Measurements from ENCODE around the gene UBE2N. TPM values are rescaled to one million over a fixed set of nuclear protein-coding genes. Genes with fewer than 3 reads are reported as not detected.
A peak's percentile ranks its signal among the peaks of the same experiment; 100 is the strongest.

The UBE2N gene, protein sequence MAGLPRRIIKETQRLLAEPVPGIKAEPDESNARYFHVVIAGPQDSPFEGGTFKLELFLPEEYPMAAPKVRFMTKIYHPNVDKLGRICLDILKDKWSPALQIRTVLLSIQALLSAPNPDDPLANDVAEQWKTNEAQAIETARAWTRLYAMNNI
- 273 TPM for polyA plus RNA-seq (2012; ENCODE audit: missing spikeins)

DNA sequence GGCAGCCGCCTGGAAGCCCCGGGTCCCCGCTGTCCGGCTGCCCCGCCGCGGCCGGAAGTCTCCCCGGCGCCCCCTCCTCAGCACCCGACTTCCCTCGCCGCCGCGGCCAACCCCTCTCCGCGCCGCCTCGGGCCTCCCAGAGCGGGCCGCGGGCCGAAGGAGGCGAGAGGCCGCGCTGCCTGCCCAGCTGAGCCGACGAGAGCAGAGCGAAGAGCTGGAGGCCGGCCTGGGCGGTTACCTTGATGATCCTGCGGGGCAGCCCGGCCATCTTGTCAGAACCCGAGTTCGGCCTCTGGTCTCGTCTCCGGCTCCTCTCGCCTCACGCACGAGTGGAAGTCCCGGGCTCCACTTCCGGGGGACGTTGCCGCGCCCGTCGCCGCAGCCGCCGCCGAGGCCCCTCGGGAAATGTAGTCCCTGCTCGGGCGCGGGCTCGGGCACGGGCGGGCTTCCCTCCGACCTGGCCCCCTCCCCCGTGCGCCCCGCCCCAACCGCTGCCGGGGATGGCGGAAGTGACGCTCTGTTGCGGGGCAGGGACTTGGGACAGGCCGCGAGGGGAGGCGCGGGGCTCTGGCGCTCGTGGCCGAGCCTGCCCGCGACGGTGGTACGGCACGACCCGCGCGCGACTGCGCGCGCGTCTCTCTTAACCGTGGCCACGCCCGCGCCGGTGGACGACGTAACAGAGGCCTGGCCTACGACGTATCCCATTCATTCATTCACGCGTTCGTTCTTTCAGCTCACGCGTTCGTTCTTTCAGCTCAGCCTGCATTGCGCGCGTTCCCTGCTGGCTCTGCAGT lies at the start of gene UBE2N:
Gene UBE2N, minus strand, starts transcription at position 331 of the 794 bp plus-strand sequence. Its CDS starts 63 bp downstream, at position 268.
- peak; percentile 78 for DNase-seq (ENCODE audit: insufficient read length)
- TF ChIP-seq POLR2A (IDR thresholded peaks at IDR 0.05; ENCODE audit: low read depth, low read length): peak; percentile 89
- peak; percentile 73 for TF ChIP-seq POLR2AphosphoS5 (IDR thresholded peaks at IDR 0.05; ENCODE audit: low read depth, low read length)
- peak; percentile 67; the same call in 1 of the 2 replicates for TF ChIP-seq TAF1 (IDR thresholded peaks at IDR 0.05; ENCODE audit: borderline replicate concordance, low read depth, low read length)
- FAIRE-seq: peak; percentile 95

DNA sequence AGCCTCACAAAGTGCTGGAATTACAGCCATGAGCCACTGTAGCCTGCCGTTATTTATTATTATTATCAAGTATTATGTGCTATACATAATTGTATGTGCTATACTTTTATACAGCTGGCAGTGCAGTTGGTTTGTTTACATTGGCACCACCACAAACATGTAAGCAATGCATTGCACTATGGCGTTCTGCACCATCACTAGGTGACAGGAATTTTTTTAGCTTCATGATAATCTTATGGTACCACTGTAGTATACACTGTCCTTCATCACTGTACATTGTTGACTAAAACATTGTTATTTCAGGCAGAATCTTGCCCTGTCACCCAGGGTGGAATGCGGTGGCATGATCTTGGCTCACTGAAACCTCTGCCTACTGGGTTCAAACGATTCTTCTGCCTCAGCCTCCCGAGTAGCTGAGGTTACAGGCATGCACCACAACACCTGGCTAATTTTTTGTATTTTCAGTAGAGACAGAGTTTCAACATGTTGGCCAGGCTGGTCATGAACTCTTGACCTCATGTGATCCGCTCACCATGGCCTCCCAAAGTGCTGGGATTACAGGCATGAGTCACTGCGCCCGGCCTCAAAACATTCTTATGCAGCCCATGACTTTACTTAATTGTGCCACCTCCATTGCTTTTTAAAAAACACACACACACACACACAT lies 42.7 kb upstream of the UBE2N start:
- no peak for FAIRE-seq
- no peak for TF ChIP-seq POLR2AphosphoS5 (IDR thresholded peaks at IDR 0.05; ENCODE audit: low read depth, low read length)
- TF ChIP-seq TAF1 (IDR thresholded peaks at IDR 0.05; ENCODE audit: borderline replicate concordance, low read depth, low read length): no peak
- no peak for TF ChIP-seq POLR2A (IDR thresholded peaks at IDR 0.05; ENCODE audit: low read depth, low read length)
- no peak for DNase-seq (ENCODE audit: insufficient read length)

DNA sequence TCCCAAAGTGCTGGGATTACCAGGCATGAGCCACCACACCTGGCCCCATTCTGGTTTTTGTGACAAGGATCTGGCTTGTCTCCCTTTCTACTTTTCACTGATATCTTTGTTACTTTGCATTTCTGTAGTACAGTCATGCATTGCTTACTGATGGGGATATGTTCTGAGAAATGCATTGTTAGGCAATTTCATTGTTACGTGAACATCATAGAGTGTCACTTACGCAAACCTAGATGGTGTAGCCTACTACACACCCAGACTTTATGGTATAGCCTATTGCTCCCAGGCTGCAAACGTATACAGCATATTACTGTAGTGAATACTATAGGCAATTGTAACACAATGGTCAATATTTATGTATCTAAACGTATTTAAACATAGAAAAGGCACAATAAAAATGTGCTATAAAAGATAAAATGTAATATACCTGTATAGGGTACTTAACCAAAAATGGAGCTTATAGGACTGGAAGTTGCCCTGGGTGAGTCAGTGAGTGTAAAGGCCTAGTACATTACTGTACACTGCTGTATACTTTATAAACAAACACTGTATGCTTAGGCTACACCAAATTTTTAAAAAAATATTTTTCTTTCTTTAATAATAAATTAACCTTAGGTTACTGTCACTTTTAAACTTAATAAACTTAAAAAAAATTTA lies 41.5 kb upstream of the UBE2N start:
- no peak for TF ChIP-seq TAF1 (IDR thresholded peaks at IDR 0.05; ENCODE audit: borderline replicate concordance, low read depth, low read length)
- TF ChIP-seq POLR2AphosphoS5 (IDR thresholded peaks at IDR 0.05; ENCODE audit: low read depth, low read length): no peak
- TF ChIP-seq POLR2A (IDR thresholded peaks at IDR 0.05; ENCODE audit: low read depth, low read length): no peak
- FAIRE-seq: no peak

DNA sequence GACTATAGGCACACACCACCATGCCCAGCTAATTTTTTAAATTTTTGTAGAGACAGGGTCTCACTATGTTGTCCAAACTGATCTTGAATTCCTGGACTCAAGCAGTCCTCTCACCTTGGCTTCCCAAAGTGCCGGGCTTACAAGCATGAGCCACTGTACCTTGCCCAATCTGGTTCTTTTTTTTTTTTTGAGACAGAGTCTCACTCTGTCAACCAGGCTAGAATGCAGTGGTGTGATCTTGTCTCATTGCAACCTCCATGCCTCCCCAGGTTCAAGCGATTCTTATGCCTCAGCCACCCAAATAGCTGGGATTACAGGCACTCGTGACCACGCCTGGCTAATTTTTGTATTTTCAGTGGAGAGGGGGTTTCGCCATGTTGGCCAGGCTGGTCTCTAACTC lies 41.0 kb upstream of the UBE2N start:
- no peak for TF ChIP-seq POLR2AphosphoS5 (IDR thresholded peaks at IDR 0.05; ENCODE audit: low read depth, low read length)
- TF ChIP-seq TAF1 (IDR thresholded peaks at IDR 0.05; ENCODE audit: borderline replicate concordance, low read depth, low read length): no peak
- no peak for TF ChIP-seq POLR2A (IDR thresholded peaks at IDR 0.05; ENCODE audit: low read depth, low read length)
- FAIRE-seq (no peak), DNase-seq (ENCODE audit: insufficient read length) (no peak)

More for the DNA sequence above, 41.5 kb upstream of the UBE2N start:
- DNase-seq (ENCODE audit: insufficient read length): no peak

DNA sequence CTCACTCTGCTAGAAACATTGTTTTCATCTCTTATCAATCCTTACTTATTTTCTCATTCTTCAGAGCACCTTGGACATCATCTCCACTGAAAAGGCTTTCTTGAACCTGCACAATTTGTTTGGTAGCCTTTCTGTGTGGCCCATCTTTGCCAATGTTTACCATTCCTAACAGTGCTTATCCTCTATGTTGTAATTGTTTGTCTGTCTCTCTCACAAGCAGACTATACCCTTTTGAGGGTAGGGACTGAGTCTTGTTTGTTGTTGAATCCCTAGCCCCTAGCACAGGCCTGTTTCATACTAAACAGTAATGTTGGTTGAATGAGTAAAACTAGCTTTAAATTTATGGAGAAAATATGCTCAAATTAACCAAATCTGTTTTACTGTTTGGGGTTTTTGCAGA lies 34.8 kb upstream of the UBE2N start:
- FAIRE-seq (peak; percentile 17), DNase-seq (ENCODE audit: insufficient read length) (no peak)
- TF ChIP-seq TAF1 (IDR thresholded peaks at IDR 0.05; ENCODE audit: borderline replicate concordance, low read depth, low read length): no peak
- TF ChIP-seq POLR2AphosphoS5 (IDR thresholded peaks at IDR 0.05; ENCODE audit: low read depth, low read length): no peak
- no peak for TF ChIP-seq POLR2A (IDR thresholded peaks at IDR 0.05; ENCODE audit: low read depth, low read length)

DNA sequence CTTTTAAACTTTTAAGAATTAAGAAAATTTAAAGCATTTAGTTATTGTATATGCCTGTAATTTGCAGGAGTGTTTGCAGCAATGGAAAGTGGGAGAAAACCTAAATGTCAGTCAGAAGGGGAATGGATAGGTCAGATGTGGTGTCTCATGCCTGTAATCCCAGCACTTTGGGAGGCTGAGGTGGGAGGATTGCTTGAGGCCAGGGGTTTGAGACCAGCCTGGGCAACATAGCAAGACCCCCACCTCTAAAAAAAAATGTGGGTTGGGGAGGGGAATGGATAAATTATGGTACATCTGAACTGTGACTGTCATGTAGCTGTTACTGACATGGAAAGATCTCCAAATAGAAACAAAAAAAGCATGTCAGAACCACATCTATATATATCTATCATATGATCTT lies 27.6 kb upstream of the UBE2N start:
- FAIRE-seq: no peak
- TF ChIP-seq POLR2A (IDR thresholded peaks at IDR 0.05; ENCODE audit: low read depth, low read length): no peak
- TF ChIP-seq TAF1 (IDR thresholded peaks at IDR 0.05; ENCODE audit: borderline replicate concordance, low read depth, low read length): no peak
- TF ChIP-seq POLR2AphosphoS5 (IDR thresholded peaks at IDR 0.05; ENCODE audit: low read depth, low read length): no peak

DNA sequence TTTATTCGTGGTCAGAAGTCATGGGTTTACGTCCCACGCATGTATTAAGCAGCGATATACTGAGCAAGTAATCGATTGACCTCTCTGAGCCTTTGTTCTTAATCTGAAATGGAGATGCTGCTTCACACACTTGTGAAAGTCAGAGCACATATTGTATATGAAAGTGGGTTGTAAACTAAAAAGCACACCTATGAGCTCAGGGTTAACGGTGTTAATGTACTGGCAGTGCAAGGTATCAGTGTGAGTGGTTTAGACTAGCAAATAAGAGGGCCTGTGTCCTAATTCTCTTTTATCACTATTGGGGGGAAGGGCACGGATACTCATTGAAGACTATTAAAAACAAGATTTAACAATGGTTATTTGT lies 26.2 kb upstream of the UBE2N start:
- no peak for TF ChIP-seq POLR2AphosphoS5 (IDR thresholded peaks at IDR 0.05; ENCODE audit: low read depth, low read length)
- no peak for TF ChIP-seq TAF1 (IDR thresholded peaks at IDR 0.05; ENCODE audit: borderline replicate concordance, low read depth, low read length)
- no peak for TF ChIP-seq POLR2A (IDR thresholded peaks at IDR 0.05; ENCODE audit: low read depth, low read length)
- no peak for FAIRE-seq
- no peak for DNase-seq (ENCODE audit: insufficient read length)

More for the DNA sequence above, 27.6 kb upstream of the UBE2N start:
- DNase-seq (ENCODE audit: insufficient read length): no peak

DNA sequence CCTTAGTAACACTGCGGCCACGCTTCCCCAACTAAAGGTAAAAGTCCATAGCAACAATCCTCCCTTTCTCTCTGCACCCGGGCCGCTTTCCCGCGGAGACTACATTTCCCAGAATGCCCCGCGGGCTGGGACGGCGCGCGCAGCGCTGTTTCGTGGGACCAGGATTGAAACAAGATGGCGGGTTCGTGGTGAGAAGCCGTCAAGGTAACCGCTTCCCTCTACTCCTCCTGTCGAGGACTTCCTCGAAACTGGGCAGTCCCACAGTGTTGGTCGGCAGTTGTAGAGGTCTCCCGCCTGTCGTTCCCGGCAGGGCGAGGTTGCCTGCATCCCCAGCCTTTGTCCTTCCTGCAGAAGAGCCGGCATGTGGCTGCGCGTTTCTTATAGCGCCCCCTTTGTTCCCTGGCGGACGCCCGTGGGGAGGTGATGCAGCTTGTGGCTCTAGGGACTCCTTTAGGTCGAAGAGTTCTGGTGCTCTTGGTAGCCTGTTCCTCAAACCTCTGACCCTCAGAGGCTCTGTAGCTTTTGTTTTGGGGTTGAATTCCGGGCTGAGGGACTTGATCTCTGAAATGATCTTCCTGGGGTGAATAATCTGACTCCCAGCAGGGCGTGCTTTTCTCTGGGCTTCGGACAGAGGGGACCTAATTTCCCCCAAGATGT lies 25.7 kb upstream of the UBE2N start, which contains the start of gene MRPL42:
Gene MRPL42, plus strand, starts transcription at position 164 of the 657 bp plus-strand sequence. CDS start 1,772 bp downstream, outside the sequence.
- TF ChIP-seq TAF1 (IDR thresholded peaks at IDR 0.05; ENCODE audit: borderline replicate concordance, low read depth, low read length) (peak; percentile 78), POLR2AphosphoS5 (IDR thresholded peaks at IDR 0.05; ENCODE audit: low read depth, low read length) (peak; percentile 93), POLR2A (IDR thresholded peaks at IDR 0.05; ENCODE audit: low read depth, low read length) (peak; percentile 90)
- peak; percentile 39 for DNase-seq (ENCODE audit: insufficient read length)
- peak; percentile 94 for FAIRE-seq

DNA sequence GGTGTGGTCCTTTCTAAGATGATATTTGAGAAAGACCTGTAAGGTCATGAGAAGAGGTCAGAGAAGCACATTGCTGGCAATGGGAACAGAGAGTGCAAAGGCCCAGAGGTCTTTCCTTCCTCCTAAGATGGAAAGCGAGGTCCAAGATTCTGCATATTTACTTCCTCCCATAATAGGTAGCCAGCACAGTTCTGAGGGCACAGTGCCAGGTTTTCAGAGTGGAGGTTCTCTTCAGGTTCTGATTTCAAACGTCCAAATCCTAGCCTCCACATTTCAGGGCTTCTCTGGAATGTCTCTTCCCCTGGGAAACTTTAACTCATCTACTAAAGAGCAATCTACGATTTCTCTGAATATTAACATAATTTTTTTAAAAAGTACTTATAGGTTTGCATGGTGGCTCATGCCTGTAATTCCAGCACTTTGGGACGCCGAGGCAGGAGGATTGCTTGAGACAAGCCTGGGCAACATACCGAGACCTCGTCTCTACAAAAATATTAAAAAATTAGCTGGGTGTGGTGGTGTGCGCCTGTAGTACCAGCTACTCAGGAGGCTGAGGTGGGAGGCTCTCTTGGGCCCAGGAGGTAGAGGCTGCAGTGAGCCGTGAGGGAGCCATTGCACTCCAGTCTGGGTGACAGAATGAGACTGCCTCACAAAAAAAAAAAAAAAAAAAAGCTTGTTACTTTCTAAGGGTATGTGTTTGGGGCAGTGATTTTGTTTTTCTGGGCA lies 25.0 kb upstream of the UBE2N start:
- no peak for TF ChIP-seq POLR2AphosphoS5 (IDR thresholded peaks at IDR 0.05; ENCODE audit: low read depth, low read length)
- DNase-seq (ENCODE audit: insufficient read length) (no peak), FAIRE-seq (no peak)

DNA sequence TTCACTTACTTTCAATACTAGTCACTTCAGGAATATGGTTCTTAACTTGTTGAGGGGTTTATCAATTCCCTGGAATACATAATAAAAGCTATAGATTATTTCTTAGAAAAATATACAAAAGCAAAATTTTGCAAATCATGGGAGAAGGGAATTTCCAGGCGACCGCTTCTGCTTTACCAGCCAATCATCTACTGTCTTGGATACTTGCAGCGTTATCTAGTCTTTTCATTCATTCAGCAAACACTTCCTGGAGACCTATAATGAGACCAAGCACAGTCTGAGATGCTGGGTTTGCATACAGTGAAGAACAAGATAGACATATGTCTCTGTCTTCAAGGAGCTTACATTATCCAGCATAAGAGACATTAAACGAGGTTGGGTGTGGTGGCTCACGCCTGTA lies 24.1 kb upstream of the UBE2N start:
- no peak for TF ChIP-seq POLR2AphosphoS5 (IDR thresholded peaks at IDR 0.05; ENCODE audit: low read depth, low read length)
- no peak for TF ChIP-seq TAF1 (IDR thresholded peaks at IDR 0.05; ENCODE audit: borderline replicate concordance, low read depth, low read length)
- no peak for TF ChIP-seq POLR2A (IDR thresholded peaks at IDR 0.05; ENCODE audit: low read depth, low read length)
- FAIRE-seq: no peak
- DNase-seq (ENCODE audit: insufficient read length): no peak

All from GM12892 (cell line).